CD14-positive monocyte (primary cell): Measurements from ENCODE around the gene ASF1B. TPM values are rescaled to one million over a fixed set of nuclear protein-coding genes. Genes with fewer than 3 reads are reported as not detected.
A peak's percentile ranks its signal among the peaks of the same experiment; 100 is the strongest.

ENCODE experiments used
- DNase-seq, 3 donors: peaks; one replicate each; pipeline ENCODE4 v3.0.0-alpha.2; 2011 to 2022
- H2AFZ ChIP-seq: 2 replicates; pipeline ENCODE4 v1.6.0; 2012; ENCODE audit warnings: mild to moderate bottlenecking, low read depth, low read length, inconsistent platforms; ENCODE audit not compliant: insufficient read depth, poor library complexity, severe bottlenecking
- H3K27ac ChIP-seq, 2 donors: 1 replicate in 1 of 2; 2 replicates in 1 of 2; pipeline ENCODE4 v1.5.1; 2012 to 2013; ENCODE audit warnings: low read length in 2 of 2, control low read depth in 1 of 2, inconsistent platforms in 1 of 2, low read depth in 1 of 2, mild to moderate bottlenecking in 1 of 2
- H3K27me3 ChIP-seq, 2 donors: one replicate each; pipeline versions ENCODE4 v1.6.0 to v1.6.1; 2011 to 2013; ENCODE audit warnings: low read length in 2 of 2; ENCODE audit not compliant: control insufficient read depth in 2 of 2, insufficient read depth in 2 of 2
- H3K36me3 ChIP-seq, 2 donors: replicated peaks in 1 of 2; 1 replicate in 1 of 2; 2 replicates in 1 of 2; pipeline versions ENCODE4 v1.5.1 to v1.6.1; 2012 to 2013; ENCODE audit warnings: low read length in 2 of 2, control low read depth in 1 of 2, inconsistent platforms in 1 of 2, mild to moderate bottlenecking in 1 of 2; ENCODE audit not compliant: insufficient read depth in 2 of 2, control insufficient read depth in 1 of 2
- H3K4me1 ChIP-seq, 2 donors: 1 replicate in 1 of 2; 2 replicates in 1 of 2; pipeline versions ENCODE4 v1.5.1 to v1.6.1; 2012 to 2013; ENCODE audit warnings: low read length in 2 of 2, control low read depth in 1 of 2, inconsistent platforms in 1 of 2, mild to moderate bottlenecking in 1 of 2, moderate library complexity in 1 of 2; ENCODE audit not compliant: insufficient read depth in 2 of 2, control insufficient read depth in 1 of 2
- H3K4me2 ChIP-seq: replicated peaks from 2 replicates; pipeline ENCODE3; 2012; ENCODE audit warnings: low read length, moderate library complexity, mild to moderate bottlenecking; ENCODE audit not compliant: poor library complexity, severe bottlenecking; ENCODE audit errors: extremely low read depth
- H3K4me3 ChIP-seq, 3 experiments: fragments of 200-600 bp in 1 of 3; sonication (generic) in 1 of 3; replicated peaks in 1 of 3; 1 replicate in 2 of 3; 2 replicates in 1 of 3; pipeline ENCODE4 v1.5.1; 2011 to 2013; ENCODE audit warnings: low read length in 3 of 3, mild to moderate bottlenecking in 3 of 3, control low read depth in 2 of 3, low read depth in 2 of 3, inconsistent platforms in 1 of 3, moderate library complexity in 1 of 3
- H3K79me2 ChIP-seq: 2 replicates; pipeline ENCODE4 v1.6.0; 2012; ENCODE audit warnings: mild to moderate bottlenecking, control low read depth, inconsistent platforms, low read length, moderate library complexity; ENCODE audit not compliant: insufficient read depth
- H3K9ac ChIP-seq: 2 replicates; pipeline ENCODE4 v1.6.0; 2017; ENCODE audit warnings: low read length, mild to moderate bottlenecking; ENCODE audit not compliant: insufficient read depth, poor library complexity, severe bottlenecking
- H3K9me3 ChIP-seq, 2 donors: replicated peaks in 1 of 2; 1 replicate in 1 of 2; 2 replicates in 1 of 2; pipeline versions ENCODE4 v1.5.1 to v1.6.1; 2012 to 2013; ENCODE audit warnings: low read length in 2 of 2, control low read depth in 1 of 2; ENCODE audit not compliant: control insufficient read depth in 1 of 2, insufficient read depth in 1 of 2
- H4K20me1 ChIP-seq: 2 replicates; pipeline ENCODE4 v1.6.0; 2012; ENCODE audit warnings: mild to moderate bottlenecking, low read length, control low read depth, moderate library complexity; ENCODE audit not compliant: insufficient read depth
- H3K27ac Mint-ChIP-seq, 7 donors: one replicate each; pipeline ENCODE4 v1.8.0; 2020; ENCODE audit warnings: mild to moderate bottlenecking in 7 of 7, mixed read lengths in 7 of 7, moderate library complexity in 6 of 7, inconsistent platforms in 2 of 7
- H3K27me3 Mint-ChIP-seq, 3 donors: one replicate each; pipeline ENCODE4 v1.8.0; 2021 to 2022; ENCODE audit warnings: low read depth in 3 of 3, mild to moderate bottlenecking in 3 of 3, mixed read lengths in 3 of 3, moderate library complexity in 3 of 3, inconsistent platforms in 1 of 3
- H3K36me3 Mint-ChIP-seq, 2 donors: one replicate each; pipeline ENCODE4 v1.8.0; 2020; ENCODE audit warnings: mixed read lengths in 2 of 2, inconsistent platforms in 1 of 2, mild to moderate bottlenecking in 1 of 2
- H3K4me1 Mint-ChIP-seq: one replicate; pipeline ENCODE4 v1.8.0; 2020; ENCODE audit warnings: mild to moderate bottlenecking, mixed read lengths
- H3K4me3 Mint-ChIP-seq, 2 donors: one replicate each; pipeline ENCODE4 v1.8.0; 2020; ENCODE audit warnings: mild to moderate bottlenecking in 2 of 2, mixed read lengths in 2 of 2, moderate library complexity in 1 of 2
- H3K9me3 Mint-ChIP-seq, 7 donors: one replicate each; pipeline ENCODE4 v1.8.0; 2020 to 2022; ENCODE audit warnings: mixed read lengths in 7 of 7, mild to moderate bottlenecking in 6 of 7, moderate library complexity in 6 of 7, inconsistent platforms in 2 of 7
- WGBS: methylation state at CpG from one replicate; pipeline ENCODE4 v1.1.5; 2013; ENCODE audit warnings: missing lambda C conversion rate; ENCODE audit not compliant: insufficient coverage; 5-methylcytosine and 5-hydroxymethylcytosine counted together
- intact Hi-C, 2 donors: fragments of 100-400 bp; cut with micrococcal nuclease; formaldehyde crosslinking; loops; one replicate each; pipeline versions ENCODE4 v1.15.0 to v1.15.1; 2023
- polyA plus RNA-seq, 3 donors: library from polyadenylated mRNA; depleted of rRNA in 1 of 3; unstranded in 2 of 3; stranded (reverse) in 1 of 3; fragments of 300-500 nt in 2 of 3; fragments of >200 nt in 1 of 3; fragmentation: Illumina TruSeq in 2 of 3; gene quantifications; 1 replicate in 2 of 3; 2 replicates in 1 of 3; pipeline ENCODE4 v1.2.3, GENCODE V29; 2012 to 2021
- TF ChIP-seq, protein P1 (sequence below): fragments of 200-600 bp; IDR thresholded peaks from one replicate; pipeline ENCODE4 v1.8.0; 2022; ENCODE audit warnings: antibody characterized with exemption, mild to moderate bottlenecking

Gene ASF1B
- polyA plus RNA-seq, 3 donors = 6.3 to 13.4 (median 9.2) TPM

DNA sequence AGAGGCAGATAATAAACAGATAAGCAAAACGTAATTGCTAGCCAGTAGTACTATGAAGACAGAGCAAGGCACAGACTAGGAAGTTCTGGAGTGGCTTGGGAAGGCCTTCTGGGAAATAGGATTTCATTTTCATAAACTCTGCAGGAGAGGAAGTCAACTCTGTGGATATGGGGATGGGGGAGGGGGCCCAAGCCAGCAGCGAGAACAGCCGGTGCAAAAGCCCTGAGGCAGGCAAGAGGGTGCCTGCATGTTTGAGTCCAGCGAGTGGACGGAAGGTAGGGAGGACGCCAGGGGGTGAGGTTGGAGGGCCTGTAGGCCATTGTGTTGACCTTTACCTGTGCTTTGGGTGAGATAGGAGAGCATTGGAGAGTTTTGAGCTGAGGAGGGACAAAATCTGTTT, 9.0 kb upstream of the ASF1B start:
- Histone ChIP-seq H3K9ac (no peak overlapping the region), H3K27me3 (no peaks in the 10 kb centered on the region), H3K27ac (no peak overlapping the region), H3K4me2 (no peak overlapping the region), H3K4me1 (peaks cover 30 to 35% of the 10 kb centered on the region in 2 donors), H2AFZ (no peak overlapping the region), H3K4me3 (no peak overlapping the region), H3K79me2 (peaks cover 80% of the 10 kb centered on the region), H3K9me3 (no peaks in the 10 kb centered on the region), H3K36me3 (no peaks in the 10 kb centered on the region), H4K20me1 (peaks cover 84% of the 10 kb centered on the region)
- H3K27ac Mint-ChIP-seq = peak overlapping the region in 1 of 7 donors; percentile 44
- TF ChIP-seq, protein P1, sequence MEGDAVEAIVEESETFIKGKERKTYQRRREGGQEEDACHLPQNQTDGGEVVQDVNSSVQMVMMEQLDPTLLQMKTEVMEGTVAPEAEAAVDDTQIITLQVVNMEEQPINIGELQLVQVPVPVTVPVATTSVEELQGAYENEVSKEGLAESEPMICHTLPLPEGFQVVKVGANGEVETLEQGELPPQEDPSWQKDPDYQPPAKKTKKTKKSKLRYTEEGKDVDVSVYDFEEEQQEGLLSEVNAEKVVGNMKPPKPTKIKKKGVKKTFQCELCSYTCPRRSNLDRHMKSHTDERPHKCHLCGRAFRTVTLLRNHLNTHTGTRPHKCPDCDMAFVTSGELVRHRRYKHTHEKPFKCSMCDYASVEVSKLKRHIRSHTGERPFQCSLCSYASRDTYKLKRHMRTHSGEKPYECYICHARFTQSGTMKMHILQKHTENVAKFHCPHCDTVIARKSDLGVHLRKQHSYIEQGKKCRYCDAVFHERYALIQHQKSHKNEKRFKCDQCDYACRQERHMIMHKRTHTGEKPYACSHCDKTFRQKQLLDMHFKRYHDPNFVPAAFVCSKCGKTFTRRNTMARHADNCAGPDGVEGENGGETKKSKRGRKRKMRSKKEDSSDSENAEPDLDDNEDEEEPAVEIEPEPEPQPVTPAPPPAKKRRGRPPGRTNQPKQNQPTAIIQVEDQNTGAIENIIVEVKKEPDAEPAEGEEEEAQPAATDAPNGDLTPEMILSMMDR = no peak
- intact Hi-C loops = loop anchor here in 1 of 2 donors (5.0 to 10.0 kb wide), 2 partner anchors 142 to 259 kb away; no protein-coding TSS in a partner anchor
- H3K4me3 Mint-ChIP-seq = no peak overlapping the region
- H3K9me3 Mint-ChIP-seq = peaks cover 0 to 1% (median 0%) of the 10 kb centered on the region in 7 donors
- H3K4me1 Mint-ChIP-seq = peaks cover 66% of the 10 kb centered on the region
- H3K27me3 Mint-ChIP-seq = peaks cover 0 to 5% (median 0%) of the 10 kb centered on the region in 3 donors
- H3K36me3 Mint-ChIP-seq = peaks cover 12 to 18% of the 10 kb centered on the region in 2 donors
- DNase-seq = no peak
- 97% methylated on average over 3 of the region's 6 CpGs for WGBS

DNA sequence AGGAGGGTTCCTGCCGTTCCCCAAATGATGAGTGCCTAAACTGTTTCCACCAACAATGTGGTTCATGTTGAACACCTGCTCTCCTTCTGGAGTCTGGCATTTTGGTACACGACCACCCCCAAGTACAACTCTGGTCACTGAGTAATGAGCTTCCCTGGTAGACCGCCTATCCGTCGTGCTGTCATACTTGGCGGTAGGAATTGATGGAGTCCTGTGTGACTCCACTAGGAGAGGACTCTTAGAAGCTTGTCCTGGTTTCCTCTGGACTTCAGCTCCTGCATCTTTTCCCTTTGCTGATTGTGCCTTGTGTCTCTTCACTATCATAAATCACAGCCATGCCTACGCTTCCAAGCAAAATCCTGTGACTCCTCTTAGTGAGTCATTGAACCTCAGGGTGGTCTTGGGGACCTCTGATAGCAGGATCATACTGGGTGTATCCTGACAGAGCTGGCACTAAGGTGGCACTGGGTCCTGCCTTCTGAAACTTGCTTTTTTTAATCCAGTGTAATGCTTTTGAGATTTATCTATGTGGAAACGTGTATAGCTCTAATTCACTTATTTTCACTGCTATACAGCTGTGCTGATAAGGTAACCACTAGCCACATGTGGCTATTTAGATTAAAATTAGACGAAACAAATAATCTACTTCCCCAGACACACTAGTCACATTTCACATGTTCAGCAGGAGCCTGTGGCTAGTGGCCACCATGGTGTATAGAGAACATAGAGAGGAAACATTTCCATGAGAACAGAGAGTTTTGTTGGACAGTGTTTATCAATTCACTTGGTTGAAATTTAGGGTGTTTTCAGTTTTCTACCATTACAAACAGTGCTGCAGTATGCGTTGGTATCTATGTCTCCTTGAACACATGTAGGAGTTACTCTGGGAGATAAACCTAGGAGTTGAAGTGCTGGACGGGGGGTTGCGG, 6.1 kb upstream of the ASF1B start:
- WGBS = 96% methylated on average over 8 of the region's 12 CpGs
- peaks cover 61% of the 10 kb centered on the region for H3K4me1 Mint-ChIP-seq
- no peak overlapping the region for H3K4me2 ChIP-seq

More for the DNA sequence above, 6.1 kb upstream of the ASF1B start:
- Histone ChIP-seq H3K4me3 (no peak overlapping the region), H3K27me3 (no peaks in the 10 kb centered on the region), H3K27ac (no peak overlapping the region), H4K20me1 (peaks cover 79% of the 10 kb centered on the region), H3K9ac (no peak overlapping the region), H3K9me3 (no peaks in the 10 kb centered on the region), H3K36me3 (no peaks in the 10 kb centered on the region), H3K4me1 (peaks cover 32 to 36% of the 10 kb centered on the region in 2 donors), H3K79me2 (peaks cover 85% of the 10 kb centered on the region), H2AFZ (no peak overlapping the region)
- peak overlapping the region in 1 of 7 donors; percentile 57 for H3K27ac Mint-ChIP-seq
- TF ChIP-seq, protein P1 = no peak
- no peak for DNase-seq
- intact Hi-C loops = loop anchor here in 1 of 2 donors (10.0 kb wide), 1 partner anchor 262 kb away; no protein-coding TSS in a partner anchor
- H3K27me3 Mint-ChIP-seq = no peaks in the 10 kb centered on the region
- no peak overlapping the region for H3K4me3 Mint-ChIP-seq
- H3K36me3 Mint-ChIP-seq = peaks cover 12 to 14% of the 10 kb centered on the region in 2 donors
- H3K9me3 Mint-ChIP-seq = no peaks in the 10 kb centered on the region
